ENCODE results near the gene INO80.

Gene INO80

DNA sequence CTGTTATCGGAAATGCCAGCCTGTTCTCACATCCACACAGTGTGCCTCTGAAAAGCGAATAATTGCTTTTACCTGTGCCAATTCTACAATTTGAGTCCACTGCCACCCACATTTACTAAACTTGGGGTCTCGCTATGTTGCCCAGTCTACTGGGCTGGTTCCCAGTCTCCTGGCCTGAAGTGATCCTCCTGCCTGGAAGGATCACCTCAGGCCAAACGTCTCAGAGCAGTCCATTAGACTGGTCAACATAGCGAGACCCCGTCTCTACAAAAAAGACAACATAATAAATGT is 827 bp upstream of the INO80 start:
- Histone ChIP-seq H3K36me3 (ENCODE audit: control insufficient read depth, insufficient read depth, low read length) (peaks cover 5% of the 10 kb centered on the region; the same call in 1 of the 2 replicates), H3K27ac (ENCODE audit: low read depth, low read length) (peak overlapping the region; percentile 99), H3K27me3 (ENCODE audit: control insufficient read depth, insufficient read depth, low read length) (no peaks in the 10 kb centered on the region), H3K4me1 (ENCODE audit: control insufficient read depth, insufficient read depth, low read length) (no peaks in the 10 kb centered on the region), H3K9ac (ENCODE audit: low read depth, low read length) (peak overlapping the region; percentile 99), H3K4me3 (ENCODE audit: low read depth, low read length) (peak overlapping the region; percentile 84), H3K9me3 (ENCODE audit: control insufficient read depth, insufficient read depth, low read length) (no peaks in the 10 kb centered on the region)

GRCh38 chr15:41115652-41116115 is 396 bp downstream of the INO80 start:
- Histone ChIP-seq H3K27ac (ENCODE audit: low read depth, low read length) (peak overlapping the region; percentile 99), H3K27me3 (ENCODE audit: control insufficient read depth, insufficient read depth, low read length) (no peaks in the 10 kb centered on the region), H3K9ac (ENCODE audit: low read depth, low read length) (peak overlapping the region; percentile 99)

GRCh38 chr15:41115161-41115651 is 874 bp downstream of the INO80 start:
- Histone ChIP-seq H3K9me3 (ENCODE audit: control insufficient read depth, insufficient read depth, low read length) (no peaks in the 10 kb centered on the region), H3K4me3 (ENCODE audit: low read depth, low read length) (peak overlapping the region; percentile 84), H3K27me3 (ENCODE audit: control insufficient read depth, insufficient read depth, low read length) (no peaks in the 10 kb centered on the region), H3K27ac (ENCODE audit: low read depth, low read length) (peak overlapping the region; percentile 99), H3K36me3 (ENCODE audit: control insufficient read depth, insufficient read depth, low read length) (peaks cover 12% of the 10 kb centered on the region; the same call in 1 of the 2 replicates), H3K9ac (ENCODE audit: low read depth, low read length) (peak overlapping the region; percentile 99), H3K4me1 (ENCODE audit: control insufficient read depth, insufficient read depth, low read length) (no peaks in the 10 kb centered on the region)

More at GRCh38 chr15:41115652-41116115, 396 bp downstream of the INO80 start:
- Histone ChIP-seq H3K4me3 (ENCODE audit: low read depth, low read length) (peak overlapping the region; percentile 84), H3K36me3 (ENCODE audit: control insufficient read depth, insufficient read depth, low read length) (peaks cover 8% of the 10 kb centered on the region; the same call in 1 of the 2 replicates), H3K4me1 (ENCODE audit: control insufficient read depth, insufficient read depth, low read length) (no peaks in the 10 kb centered on the region), H3K9me3 (ENCODE audit: control insufficient read depth, insufficient read depth, low read length) (no peaks in the 10 kb centered on the region)

DNA sequence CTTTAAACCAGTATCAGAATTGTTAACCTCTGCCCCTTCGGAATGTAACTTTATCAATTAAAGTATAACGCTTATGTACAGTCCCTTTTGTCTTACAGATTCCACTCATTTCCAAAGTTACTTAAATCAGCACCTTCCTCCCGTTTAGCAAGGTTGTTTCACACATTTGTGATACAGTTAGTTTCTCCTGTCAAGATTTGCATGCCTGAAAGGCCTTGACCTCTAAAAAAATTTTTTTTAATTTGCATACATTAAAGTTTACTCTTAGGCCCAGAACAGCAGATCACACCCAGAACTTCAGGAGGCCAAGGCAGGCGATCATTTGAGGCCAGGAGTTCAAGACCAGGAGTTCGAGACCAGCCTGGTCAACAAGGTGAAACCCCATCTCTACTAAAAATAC is 9.1 kb downstream of the INO80 start:
- H3K4me3 ChIP-seq (ENCODE audit: low read depth, low read length) = no peak overlapping the region
- H3K4me1 ChIP-seq (ENCODE audit: control insufficient read depth, insufficient read depth, low read length) = no peaks in the 10 kb centered on the region
- no peaks in the 10 kb centered on the region for H3K9me3 ChIP-seq (ENCODE audit: control insufficient read depth, insufficient read depth, low read length)
- no peak overlapping the region for H3K9ac ChIP-seq (ENCODE audit: low read depth, low read length)
- no peaks in the 10 kb centered on the region for H3K27me3 ChIP-seq (ENCODE audit: control insufficient read depth, insufficient read depth, low read length)
- no peak overlapping the region for H3K27ac ChIP-seq (ENCODE audit: low read depth, low read length)
- peaks cover 17% of the 10 kb centered on the region for H3K36me3 ChIP-seq (ENCODE audit: control insufficient read depth, insufficient read depth, low read length)

- Histone ChIP-seq H3K4me1 (ENCODE audit: control insufficient read depth, insufficient read depth, low read length) (no peaks in the 10 kb centered on the region), H3K27ac (ENCODE audit: low read depth, low read length) (no peak overlapping the region), H3K27me3 (ENCODE audit: control insufficient read depth, insufficient read depth, low read length) (no peaks in the 10 kb centered on the region), H3K9ac (ENCODE audit: low read depth, low read length) (no peak overlapping the region), H3K4me3 (ENCODE audit: low read depth, low read length) (no peak overlapping the region), H3K9me3 (ENCODE audit: control insufficient read depth, insufficient read depth, low read length) (no peaks in the 10 kb centered on the region), H3K36me3 (ENCODE audit: control insufficient read depth, insufficient read depth, low read length) (peaks cover 13% of the 10 kb centered on the region)
These were observed 10.4 kb downstream of the INO80 start for GRCh38 chr15:41105348-41106334.

- Histone ChIP-seq H3K9me3 (ENCODE audit: control insufficient read depth, insufficient read depth, low read length) (no peaks in the 10 kb centered on the region), H3K4me3 (ENCODE audit: low read depth, low read length) (no peak overlapping the region), H3K27me3 (ENCODE audit: control insufficient read depth, insufficient read depth, low read length) (no peaks in the 10 kb centered on the region), H3K9ac (ENCODE audit: low read depth, low read length) (no peak overlapping the region), H3K27ac (ENCODE audit: low read depth, low read length) (no peak overlapping the region), H3K36me3 (ENCODE audit: control insufficient read depth, insufficient read depth, low read length) (peaks cover 10% of the 10 kb centered on the region), H3K4me1 (ENCODE audit: control insufficient read depth, insufficient read depth, low read length) (no peaks in the 10 kb centered on the region)
These were observed 11.8 kb downstream of the INO80 start for GRCh38 chr15:41104234-41104633.

GRCh38 chr15:41102854-41103253 is 13.2 kb downstream of the INO80 start:
- Histone ChIP-seq H3K4me1 (ENCODE audit: control insufficient read depth, insufficient read depth, low read length) (no peaks in the 10 kb centered on the region), H3K27ac (ENCODE audit: low read depth, low read length) (no peak overlapping the region), H3K4me3 (ENCODE audit: low read depth, low read length) (no peak overlapping the region), H3K9me3 (ENCODE audit: control insufficient read depth, insufficient read depth, low read length) (no peaks in the 10 kb centered on the region), H3K27me3 (ENCODE audit: control insufficient read depth, insufficient read depth, low read length) (no peaks in the 10 kb centered on the region), H3K36me3 (ENCODE audit: control insufficient read depth, insufficient read depth, low read length) (peaks cover 11% of the 10 kb centered on the region), H3K9ac (ENCODE audit: low read depth, low read length) (no peak overlapping the region)

DNA sequence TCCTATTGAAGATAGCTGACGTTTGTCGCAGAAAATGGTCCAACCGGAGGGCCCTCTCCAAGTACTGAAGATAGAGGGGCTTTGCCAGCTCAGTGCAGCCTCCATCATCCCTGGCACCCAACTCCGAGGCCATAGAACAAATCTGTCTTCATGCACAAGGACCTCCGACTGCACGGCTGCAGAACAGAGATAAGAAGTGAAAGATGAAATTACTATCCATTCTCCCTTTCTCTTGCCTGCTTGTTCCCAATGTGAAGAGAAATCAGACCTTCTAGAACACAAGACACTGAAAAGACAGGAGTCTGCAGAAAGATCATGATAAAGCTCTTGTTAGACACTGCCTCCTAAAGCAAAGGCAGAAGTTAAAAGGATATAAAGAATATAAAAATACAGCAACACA is 19.9 kb downstream of the INO80 start:
- H3K27me3 ChIP-seq (ENCODE audit: control insufficient read depth, insufficient read depth, low read length) = no peaks in the 10 kb centered on the region
- H3K9me3 ChIP-seq (ENCODE audit: control insufficient read depth, insufficient read depth, low read length) = no peaks in the 10 kb centered on the region
- H3K27ac ChIP-seq (ENCODE audit: low read depth, low read length) = no peak overlapping the region
- no peaks in the 10 kb centered on the region for H3K4me1 ChIP-seq (ENCODE audit: control insufficient read depth, insufficient read depth, low read length)
- H3K9ac ChIP-seq (ENCODE audit: low read depth, low read length) = no peak overlapping the region
- no peak overlapping the region for H3K4me3 ChIP-seq (ENCODE audit: low read depth, low read length)
- H3K36me3 ChIP-seq (ENCODE audit: control insufficient read depth, insufficient read depth, low read length) = peaks cover 61% of the 10 kb centered on the region

GRCh38 chr15:41085029-41085428 is 31.1 kb downstream of the INO80 start:
- H3K27ac ChIP-seq (ENCODE audit: low read depth, low read length) = no peak overlapping the region
- H3K4me3 ChIP-seq (ENCODE audit: low read depth, low read length) = no peak overlapping the region
- no peaks in the 10 kb centered on the region for H3K4me1 ChIP-seq (ENCODE audit: control insufficient read depth, insufficient read depth, low read length)
- H3K9me3 ChIP-seq (ENCODE audit: control insufficient read depth, insufficient read depth, low read length) = no peaks in the 10 kb centered on the region
- H3K9ac ChIP-seq (ENCODE audit: low read depth, low read length) = no peak overlapping the region
- peaks cover 98% of the 10 kb centered on the region for H3K36me3 ChIP-seq (ENCODE audit: control insufficient read depth, insufficient read depth, low read length)
- H3K27me3 ChIP-seq (ENCODE audit: control insufficient read depth, insufficient read depth, low read length) = no peaks in the 10 kb centered on the region

DNA sequence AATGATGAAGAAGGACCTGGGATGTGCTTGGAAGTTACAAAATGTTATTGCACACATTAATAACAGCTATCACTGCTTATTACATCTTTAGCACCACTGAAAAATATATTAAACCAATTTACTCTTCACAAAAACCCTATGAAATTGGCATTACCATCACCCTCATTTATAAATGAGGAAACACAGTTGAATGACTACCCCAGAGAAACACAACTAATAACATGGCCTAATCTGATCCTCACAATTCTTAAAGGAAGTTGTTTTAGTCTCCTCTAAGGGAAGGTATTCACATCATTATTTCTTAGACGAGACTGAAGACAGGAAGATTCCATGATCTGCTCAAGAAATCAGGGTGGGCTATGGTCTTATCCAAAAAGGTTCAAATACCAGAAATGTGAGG is 35.9 kb downstream of the INO80 start:
- Histone ChIP-seq H3K9me3 (ENCODE audit: control insufficient read depth, insufficient read depth, low read length) (no peaks in the 10 kb centered on the region), H3K4me3 (ENCODE audit: low read depth, low read length) (no peak overlapping the region), H3K36me3 (ENCODE audit: control insufficient read depth, insufficient read depth, low read length) (peaks cover 93% of the 10 kb centered on the region), H3K27ac (ENCODE audit: low read depth, low read length) (no peak overlapping the region), H3K4me1 (ENCODE audit: control insufficient read depth, insufficient read depth, low read length) (no peaks in the 10 kb centered on the region), H3K27me3 (ENCODE audit: control insufficient read depth, insufficient read depth, low read length) (no peaks in the 10 kb centered on the region), H3K9ac (ENCODE audit: low read depth, low read length) (no peak overlapping the region)

DNA sequence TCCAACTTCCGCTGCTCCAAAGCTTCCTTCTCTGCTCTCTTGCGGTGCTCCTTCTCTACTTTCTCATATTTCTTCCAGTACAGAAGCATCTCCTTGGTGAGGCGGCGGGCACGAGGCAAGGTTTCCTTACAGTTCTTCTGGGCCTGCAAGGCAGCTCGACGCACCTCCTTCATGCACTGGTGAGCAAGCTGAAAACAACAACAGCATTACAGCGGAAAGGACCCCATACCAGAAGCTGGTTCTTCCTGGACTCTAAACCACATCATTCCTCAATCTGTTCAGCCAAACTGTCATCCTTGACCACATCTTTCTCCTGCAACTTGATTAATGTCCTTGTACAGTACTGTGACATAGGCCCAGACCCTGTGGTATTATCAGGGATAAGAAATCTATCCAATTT is 36.4 kb downstream of the INO80 start:
- H3K4me1 ChIP-seq (ENCODE audit: control insufficient read depth, insufficient read depth, low read length) = no peaks in the 10 kb centered on the region
- peaks cover 93% of the 10 kb centered on the region for H3K36me3 ChIP-seq (ENCODE audit: control insufficient read depth, insufficient read depth, low read length)
- H3K4me3 ChIP-seq (ENCODE audit: low read depth, low read length) = no peak overlapping the region
- no peak overlapping the region for H3K27ac ChIP-seq (ENCODE audit: low read depth, low read length)
- no peak overlapping the region for H3K9ac ChIP-seq (ENCODE audit: low read depth, low read length)
- H3K9me3 ChIP-seq (ENCODE audit: control insufficient read depth, insufficient read depth, low read length) = no peaks in the 10 kb centered on the region
- no peaks in the 10 kb centered on the region for H3K27me3 ChIP-seq (ENCODE audit: control insufficient read depth, insufficient read depth, low read length)

Data from HUES48 (cell line).